PC-9 (cell line): Measurements from ENCODE around the gene ABCB7. TPM values are rescaled to one million over a fixed set of nuclear protein-coding genes. Genes with fewer than 3 reads are reported as not detected.
"Not testable (repeated sequence)": the region's sequence is repeated elsewhere in the genome, so short reads cannot be mapped to it uniquely, and the experiment has no call there.

Experiments
- BruUV-seq: library from RNA; stranded (reverse); fragments of 400-500 nt; replicated peaks from 2 replicates; lab custom pipeline; 2021; lab: Mats Ljungman, UMichigan
- CTCF ChIA-PET: fragments of 300-600 bp; sonication (Branson Sonifier 250); formaldehyde crosslinking; loops from one replicate; lab custom pipeline; 2022; ENCODE audit warnings: antibody characterized with exemption; lab: Charles Lee
- POLR2A ChIA-PET: fragments of 300-600 bp; sonication (Branson Sonifier 250); formaldehyde crosslinking; loops from one replicate; lab custom pipeline; 2022; ENCODE audit warnings: antibody characterized with exemption; ENCODE audit not compliant: unreplicated experiment; lab: Charles Lee
- DNase-seq, 2 experiments: peaks; one replicate each; pipeline versions ENCODE4 v3.0.0 to v3.0.0-alpha.2; 2015 to 2022; ENCODE audit warnings: mixed read lengths in 1 of 2
- H2AFZ ChIP-seq: fragments of 200-600 bp; sonication (generic); 2 replicates; pipeline ENCODE4 v1.8.1; 2017; ENCODE audit warnings: antibody characterized with exemption
- H3F3A ChIP-seq: fragments of 200-600 bp; sonication (generic); 2 replicates; pipeline ENCODE4 v1.8.1; 2017; ENCODE audit warnings: antibody characterized with exemption, mild to moderate bottlenecking, low read depth; ENCODE audit not compliant: insufficient read depth
- H3K27ac ChIP-seq: fragments of 200-600 bp; sonication (generic); 2 replicates; pipeline ENCODE4 v1.6.1; 2016; ENCODE audit warnings: mixed run types
- H3K27me3 ChIP-seq: fragments of 200-600 bp; sonication (generic); 2 replicates; pipeline ENCODE4 v1.6.1; 2016; ENCODE audit warnings: low read depth, mixed run types; ENCODE audit not compliant: insufficient read depth
- H3K36me3 ChIP-seq: fragments of 200-600 bp; sonication (generic); 2 replicates; pipeline ENCODE4 v1.6.1; 2016; ENCODE audit warnings: low read depth, mixed run types
- H3K4me1 ChIP-seq: fragments of 200-600 bp; sonication (generic); replicated peaks from 2 replicates; pipeline ENCODE4 v1.6.1; 2016; ENCODE audit warnings: mixed run types; ENCODE audit not compliant: insufficient read depth
- H3K4me2 ChIP-seq: fragments of 200-600 bp; sonication (generic); 2 replicates; pipeline ENCODE4 v1.6.1; 2017; ENCODE audit warnings: mixed run types
- H3K4me3 ChIP-seq: fragments of 200-600 bp; sonication (generic); 2 replicates; pipeline ENCODE4 v1.6.1; 2016; ENCODE audit warnings: mixed run types
- H3K79me2 ChIP-seq: fragments of 200-600 bp; sonication (generic); 2 replicates; pipeline ENCODE4 v1.6.1; 2017; ENCODE audit warnings: low read depth, mixed run types
- H3K9me2 ChIP-seq: fragments of 200-600 bp; sonication (generic); 2 replicates; pipeline ENCODE4 v1.8.1; 2017; ENCODE audit warnings: mild to moderate bottlenecking; ENCODE audit not compliant: insufficient read depth
- H3K9me3 ChIP-seq: fragments of 200-600 bp; sonication (generic); 2 replicates; pipeline ENCODE4 v1.8.1; 2016; ENCODE audit warnings: low read depth; ENCODE audit not compliant: insufficient read depth
- H4K20me1 ChIP-seq: fragments of 200-600 bp; sonication (generic); 2 replicates; pipeline ENCODE4 v1.8.1; 2017; ENCODE audit not compliant: insufficient read depth
- CTCF ChIP-seq: fragments of 200-600 bp; sonication (generic); conservative IDR thresholded peaks from 2 replicates; pipeline ENCODE4 v1.6.1; 2017; ENCODE audit warnings: mixed run types, antibody characterized with exemption, mild to moderate bottlenecking, moderate library complexity
- EZH2 ChIP-seq: fragments of 200-600 bp; sonication (generic); IDR thresholded peaks from 2 replicates; pipeline ENCODE4 v1.8.0; 2017; ENCODE audit warnings: antibody characterized with exemption, low read depth
- intact Hi-C: fragments of 100-400 bp; cut with micrococcal nuclease; formaldehyde crosslinking; loops from one replicate; pipeline ENCODE4 v1.10.0; 2022; ENCODE audit not compliant: unreplicated experiment
- total RNA-seq: library from RNA; stranded (reverse); gene quantifications from 2 replicates; pipeline ENCODE4 v1.2.3, GENCODE V29; 2021

The ABCB7 gene
- total RNA-seq, 1 experiment from 2014 or later = 28.7 TPM

- H3K27me3 ChIP-seq = no peaks in the 10 kb centered on the region
- no peaks in the 10 kb centered on the region for H3K36me3 ChIP-seq
- no peaks in the 10 kb centered on the region for H3K9me2 ChIP-seq
- no TSS peak for BruUV-seq
- no peaks in the 10 kb centered on the region for H4K20me1 ChIP-seq
- intact Hi-C loops = no loop called here
- H3K79me2 ChIP-seq = no peaks in the 10 kb centered on the region
- TF ChIP-seq CTCF (no peak), EZH2 (no peak)
- H2AFZ ChIP-seq = no peak overlapping the region
- no peak overlapping the region for H3K4me2 ChIP-seq
- no peaks in the 10 kb centered on the region for H3F3A ChIP-seq
- no peaks in the 10 kb centered on the region for H3K4me1 ChIP-seq
- H3K27ac ChIP-seq = no peak overlapping the region
- POLR2A ChIA-PET = no interaction called here
- H3K9me3 ChIP-seq = no peaks in the 10 kb centered on the region
- CTCF ChIA-PET = no interaction called here
- no peak overlapping the region for H3K4me3 ChIP-seq
- DNase-seq = no peak
Measured at GRCh38 chrX:75132672-75133071, 23.4 kb downstream of the ABCB7 start.

GRCh38 chrX:75131973-75132627 lies 24.0 kb downstream of the ABCB7 start:
- TF ChIP-seq EZH2 = no peak
- TF ChIP-seq CTCF = no peak
- no peaks in the 10 kb centered on the region for H3K36me3 ChIP-seq
- H3K79me2 ChIP-seq = no peaks in the 10 kb centered on the region
- no peak overlapping the region for H3K4me3 ChIP-seq
- no peaks in the 10 kb centered on the region for H4K20me1 ChIP-seq
- ChIA-PET CTCF (no interaction called here), POLR2A (no interaction called here)
- no peak overlapping the region for H3K4me2 ChIP-seq
- H3K27me3 ChIP-seq = no peaks in the 10 kb centered on the region
- no TSS peak for BruUV-seq
- no peaks in the 10 kb centered on the region for H3F3A ChIP-seq
- H2AFZ ChIP-seq = no peak overlapping the region
- DNase-seq = no peak
- no peaks in the 10 kb centered on the region for H3K4me1 ChIP-seq
- intact Hi-C loops = no loop called here
- no peaks in the 10 kb centered on the region for H3K9me2 ChIP-seq
- H3K9me3 ChIP-seq = no peaks in the 10 kb centered on the region
- H3K27ac ChIP-seq = no peak overlapping the region

GRCh38 chrX:75129069-75129468 lies 27.0 kb downstream of the ABCB7 start:
- H3K27ac ChIP-seq, intact Hi-C loops, H2AFZ ChIP-seq, H3K27me3 ChIP-seq, H3K9me3 ChIP-seq, BruUV-seq, DNase-seq, H4K20me1 ChIP-seq, H3K36me3 ChIP-seq, H3K4me3 ChIP-seq, H3K4me1 ChIP-seq, H3F3A ChIP-seq, H3K79me2 ChIP-seq, H3K9me2 ChIP-seq, POLR2A ChIA-PET, CTCF ChIA-PET, H3K4me2 ChIP-seq: not testable (repeated sequence)

GRCh38 chrX:75118296-75118695 lies 37.8 kb downstream of the ABCB7 start:
- H3K4me3 ChIP-seq = no peak overlapping the region
- no peaks in the 10 kb centered on the region for H3F3A ChIP-seq
- H3K27me3 ChIP-seq = no peaks in the 10 kb centered on the region
- H2AFZ ChIP-seq = no peak overlapping the region
- intact Hi-C loops = no loop called here
- H3K9me2 ChIP-seq = no peaks in the 10 kb centered on the region
- H3K36me3 ChIP-seq = no peaks in the 10 kb centered on the region
- no peak overlapping the region for H3K4me2 ChIP-seq
- POLR2A ChIA-PET = no interaction called here
- TF ChIP-seq CTCF (no peak), EZH2 (no peak)
- H3K9me3 ChIP-seq = no peaks in the 10 kb centered on the region
- H3K27ac ChIP-seq = no peak overlapping the region
- H4K20me1 ChIP-seq = no peaks in the 10 kb centered on the region
- CTCF ChIA-PET = no interaction called here
- BruUV-seq = no TSS peak
- DNase-seq = no peak
- H3K79me2 ChIP-seq = no peaks in the 10 kb centered on the region
- H3K4me1 ChIP-seq = no peaks in the 10 kb centered on the region
